Testis (tissue), 3 donors: ENCODE results near the gene LMCD1. TPM values are rescaled to one million over a fixed set of nuclear protein-coding genes. Genes with fewer than 3 reads are reported as not detected.

Experiments
- DNase-seq: peaks from one replicate; pipeline ENCODE4 v3.0.0-alpha.2; 2019
- H3K27ac ChIP-seq, 2 donors: fragments of 200-600 bp; sonication (generic); one replicate each; pipeline ENCODE4 v1.5.1; 2019
- H3K27me3 ChIP-seq: fragments of 200-600 bp; sonication (generic); one replicate; pipeline ENCODE4 v1.5.1; 2019
- H3K36me3 ChIP-seq: fragments of 200-600 bp; sonication (generic); one replicate; pipeline ENCODE4 v1.5.1; 2017; ENCODE audit warnings: low read depth; ENCODE audit errors: missing control alignments
- H3K4me1 ChIP-seq: fragments of 200-600 bp; sonication (generic); one replicate; pipeline ENCODE4 v1.5.1; 2019
- H3K4me3 ChIP-seq, 2 donors: fragments of 200-600 bp; sonication (generic); one replicate each; pipeline ENCODE4 v1.5.1; 2017 to 2019
- H3K9me3 ChIP-seq: fragments of 200-600 bp; sonication (generic); one replicate; pipeline ENCODE4 v1.5.1; 2017
- POLR2A ChIP-seq: fragments of 450-650 bp; IDR thresholded peaks from one replicate; pipeline ENCODE4 v1.6.1; 2017; ENCODE audit warnings: antibody characterized with exemption, mild to moderate bottlenecking, moderate library complexity
- WGBS, 2 donors: methylation state at CpG; one replicate each; pipeline ENCODE4 v1.1.5; 2018; 5-methylcytosine and 5-hydroxymethylcytosine counted together
- intact Hi-C: fragments of 100-400 bp; cut with DNase I; formaldehyde crosslinking; loops from one replicate; pipeline ENCODE4 v1.15.1; 2023; ENCODE audit warnings: low total_unique reads
- polyA plus RNA-seq: library from polyadenylated mRNA; stranded (reverse); fragments of 350-450 nt; fragmentation: Illumina TruSeq; extraction: RNeasy Lipid Tissue Mini Kit (QIAGEN cat#74804); gene quantifications from one replicate; pipeline ENCODE4 v1.2.3, GENCODE V29; 2014; ENCODE audit warnings: low read depth, low replicate concordance; ENCODE audit not compliant: insufficient read depth
- total RNA-seq, 2 donors: library from RNA; depleted of rRNA; stranded (reverse); fragments of >200 nt; gene quantifications; one replicate each; pipeline ENCODE4 v1.2.3, GENCODE V29; 2016
- TF ChIP-seq, protein P1 (sequence below), 3 experiments: fragments of 450-650 bp in 2 of 3; fragments of 200-600 bp in 1 of 3; sonication (generic) in 1 of 3; IDR thresholded peaks; one replicate each; pipeline ENCODE4 v1.5.1; 2016 to 2019; ENCODE audit warnings: antibody characterized with exemption in 3 of 3, mild to moderate bottlenecking in 2 of 3, moderate library complexity in 1 of 3

The LMCD1 gene
- total and polyA plus RNA-seq, 3 donors from 2014 or later = 47.9 to 103 (median 53.3) TPM

GRCh38 chr3:8563597-8563996, 62.0 kb downstream of the LMCD1 start:
- no peak overlapping the region for H3K4me3 ChIP-seq
- H3K4me1 ChIP-seq = peaks cover 21% of the 10 kb centered on the region
- no peaks in the 10 kb centered on the region for H3K27me3 ChIP-seq
- WGBS, 2 donors = 67 to 78% methylated on average over 4 of the region's 4 CpGs
- intact Hi-C loops = no loop called here
- H3K27ac ChIP-seq = no peak overlapping the region
- DNase-seq = no peak
- TF ChIP-seq, protein P1, sequence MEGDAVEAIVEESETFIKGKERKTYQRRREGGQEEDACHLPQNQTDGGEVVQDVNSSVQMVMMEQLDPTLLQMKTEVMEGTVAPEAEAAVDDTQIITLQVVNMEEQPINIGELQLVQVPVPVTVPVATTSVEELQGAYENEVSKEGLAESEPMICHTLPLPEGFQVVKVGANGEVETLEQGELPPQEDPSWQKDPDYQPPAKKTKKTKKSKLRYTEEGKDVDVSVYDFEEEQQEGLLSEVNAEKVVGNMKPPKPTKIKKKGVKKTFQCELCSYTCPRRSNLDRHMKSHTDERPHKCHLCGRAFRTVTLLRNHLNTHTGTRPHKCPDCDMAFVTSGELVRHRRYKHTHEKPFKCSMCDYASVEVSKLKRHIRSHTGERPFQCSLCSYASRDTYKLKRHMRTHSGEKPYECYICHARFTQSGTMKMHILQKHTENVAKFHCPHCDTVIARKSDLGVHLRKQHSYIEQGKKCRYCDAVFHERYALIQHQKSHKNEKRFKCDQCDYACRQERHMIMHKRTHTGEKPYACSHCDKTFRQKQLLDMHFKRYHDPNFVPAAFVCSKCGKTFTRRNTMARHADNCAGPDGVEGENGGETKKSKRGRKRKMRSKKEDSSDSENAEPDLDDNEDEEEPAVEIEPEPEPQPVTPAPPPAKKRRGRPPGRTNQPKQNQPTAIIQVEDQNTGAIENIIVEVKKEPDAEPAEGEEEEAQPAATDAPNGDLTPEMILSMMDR (IDR thresholded peaks at IDR 0.05) = no peak
- TF ChIP-seq POLR2A = no peak
- H3K36me3 ChIP-seq = no peaks in the 10 kb centered on the region
- H3K9me3 ChIP-seq = no peaks in the 10 kb centered on the region

GRCh38 chr3:8565376-8565775, 63.8 kb downstream of the LMCD1 start:
- no peaks in the 10 kb centered on the region for H3K27me3 ChIP-seq
- no peak overlapping the region for H3K27ac ChIP-seq
- peaks cover 18% of the 10 kb centered on the region for H3K4me1 ChIP-seq
- H3K4me3 ChIP-seq = no peak overlapping the region
- TF ChIP-seq, protein P1 (IDR thresholded peaks at IDR 0.05) = no peak
- TF ChIP-seq POLR2A = no peak
- WGBS, 2 donors = 65 to 81% methylated on average over 8 to 15 of the region's 15 CpGs
- H3K9me3 ChIP-seq = no peaks in the 10 kb centered on the region
- H3K36me3 ChIP-seq = no peaks in the 10 kb centered on the region
- no peak for DNase-seq
- intact Hi-C loops = no loop called here

- Histone ChIP-seq H3K4me1 (peaks cover 9% of the 10 kb centered on the region), H3K4me3 (no peak overlapping the region), H3K36me3 (no peaks in the 10 kb centered on the region), H3K9me3 (no peaks in the 10 kb centered on the region), H3K27me3 (no peaks in the 10 kb centered on the region), H3K27ac (no peak overlapping the region)
- DNase-seq = no peak
- TF ChIP-seq POLR2A = no peak
- TF ChIP-seq, protein P1 (IDR thresholded peaks at IDR 0.05) = no peak
- intact Hi-C loops = no loop called here
- WGBS, 2 donors = 92 to 96% methylated on average over 7 of the region's 7 CpGs
Measured at GRCh38 chr3:8567784-8568575, 66.4 kb downstream of the LMCD1 start.

DNA sequence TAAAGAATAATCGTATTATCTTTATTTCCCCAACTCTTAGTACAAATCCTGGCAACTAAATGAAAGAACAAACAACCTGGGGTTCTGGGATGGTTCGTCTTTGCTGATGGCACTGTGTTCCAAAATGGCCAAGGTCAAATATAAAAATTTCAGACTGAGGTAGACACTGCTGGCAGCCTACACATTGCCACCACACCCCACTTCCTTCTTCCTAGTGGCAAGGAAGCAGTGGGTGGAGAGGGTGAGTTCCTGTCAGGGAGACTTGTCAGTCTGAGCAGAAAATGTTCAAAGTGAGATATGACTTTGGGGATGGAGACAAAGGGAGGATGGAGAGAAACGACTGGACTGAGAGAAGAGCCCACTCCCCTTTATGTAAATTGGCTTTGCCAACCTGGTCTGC, 69.6 kb downstream of the LMCD1 start:
- intact Hi-C loops = no loop called here

More for the DNA sequence above, 69.6 kb downstream of the LMCD1 start:
- 28 to 38% methylated on average over 3 of the region's 3 CpGs for WGBS, 2 donors
- Histone ChIP-seq H3K27ac (peak overlapping the region; percentile 22 to 67), H3K4me1 (peaks cover 17% of the 10 kb centered on the region), H3K36me3 (no peaks in the 10 kb centered on the region), H3K9me3 (no peaks in the 10 kb centered on the region), H3K27me3 (no peaks in the 10 kb centered on the region), H3K4me3 (no peak overlapping the region)
- TF ChIP-seq POLR2A = no peak
- TF ChIP-seq, protein P1 (IDR thresholded peaks at IDR 0.05) = no peak
- no peak for DNase-seq
